Endothelial cell (in vitro differentiated cells): ENCODE data around the gene TOM1L2. TPM values are rescaled to one million over a fixed set of nuclear protein-coding genes. Genes with fewer than 3 reads are reported as not detected.

ENCODE experiments used
- DNase-seq: peaks from one replicate; pipeline ENCODE4 v3.0.0; 2021; ENCODE audit warnings: low spot score
- H3K27ac Mint-ChIP-seq: one replicate; pipeline ENCODE4 v1.8.0; 2021; ENCODE audit warnings: mixed read lengths, inconsistent platforms; ENCODE audit not compliant: unreplicated experiment
- H3K27me3 Mint-ChIP-seq: one replicate; pipeline ENCODE4 v1.8.0; 2021; ENCODE audit warnings: mild to moderate bottlenecking, moderate library complexity, mixed read lengths, inconsistent platforms; ENCODE audit not compliant: unreplicated experiment
- H3K36me3 Mint-ChIP-seq: one replicate; pipeline ENCODE4 v1.8.0; 2021; ENCODE audit warnings: mild to moderate bottlenecking, low read depth, mixed read lengths, inconsistent platforms; ENCODE audit not compliant: unreplicated experiment
- H3K4me1 Mint-ChIP-seq: one replicate; pipeline ENCODE4 v1.8.0; 2021; ENCODE audit warnings: mild to moderate bottlenecking, mixed read lengths, inconsistent platforms; ENCODE audit not compliant: unreplicated experiment
- H3K4me3 Mint-ChIP-seq: one replicate; pipeline ENCODE4 v1.8.0; 2021; ENCODE audit warnings: mild to moderate bottlenecking, mixed read lengths, inconsistent platforms; ENCODE audit not compliant: unreplicated experiment
- H3K9me3 Mint-ChIP-seq: one replicate; pipeline ENCODE4 v1.8.0; 2021; ENCODE audit warnings: mixed read lengths, inconsistent platforms; ENCODE audit not compliant: unreplicated experiment
- total RNA-seq: library from RNA; stranded (reverse); fragmentation: NEBNext Ultra II Directional; extraction: Animal tissue kit (Norgen Biotek cat#: 25700); gene quantifications from one replicate; pipeline ENCODE4 v1.2.1, GENCODE V29; 2021; ENCODE audit not compliant: unreplicated experiment
- TF ChIP-seq, protein P1 (sequence below): fragments of 200-600 bp; sonication (generic); IDR thresholded peaks from one replicate; pipeline ENCODE4 v1.5.0; 2021; ENCODE audit warnings: antibody characterized with exemption; ENCODE audit not compliant: unreplicated experiment

The TOM1L2 gene
- total RNA-seq, 1 donor from 2014 or later = 26.9 TPM

GRCh38 chr17:17893801-17894644, 78.2 kb downstream of the TOM1L2 start:
- Mint-ChIP-seq H3K9me3 (no peaks in the 10 kb centered on the region), H3K27ac (no peak overlapping the region), H3K4me1 (peaks cover 2% of the 10 kb centered on the region), H3K27me3 (peaks cover 5% of the 10 kb centered on the region), H3K4me3 (no peak overlapping the region), H3K36me3 (peaks cover 16% of the 10 kb centered on the region)
- TF ChIP-seq, protein P1, sequence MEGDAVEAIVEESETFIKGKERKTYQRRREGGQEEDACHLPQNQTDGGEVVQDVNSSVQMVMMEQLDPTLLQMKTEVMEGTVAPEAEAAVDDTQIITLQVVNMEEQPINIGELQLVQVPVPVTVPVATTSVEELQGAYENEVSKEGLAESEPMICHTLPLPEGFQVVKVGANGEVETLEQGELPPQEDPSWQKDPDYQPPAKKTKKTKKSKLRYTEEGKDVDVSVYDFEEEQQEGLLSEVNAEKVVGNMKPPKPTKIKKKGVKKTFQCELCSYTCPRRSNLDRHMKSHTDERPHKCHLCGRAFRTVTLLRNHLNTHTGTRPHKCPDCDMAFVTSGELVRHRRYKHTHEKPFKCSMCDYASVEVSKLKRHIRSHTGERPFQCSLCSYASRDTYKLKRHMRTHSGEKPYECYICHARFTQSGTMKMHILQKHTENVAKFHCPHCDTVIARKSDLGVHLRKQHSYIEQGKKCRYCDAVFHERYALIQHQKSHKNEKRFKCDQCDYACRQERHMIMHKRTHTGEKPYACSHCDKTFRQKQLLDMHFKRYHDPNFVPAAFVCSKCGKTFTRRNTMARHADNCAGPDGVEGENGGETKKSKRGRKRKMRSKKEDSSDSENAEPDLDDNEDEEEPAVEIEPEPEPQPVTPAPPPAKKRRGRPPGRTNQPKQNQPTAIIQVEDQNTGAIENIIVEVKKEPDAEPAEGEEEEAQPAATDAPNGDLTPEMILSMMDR = no peak
- no peak for DNase-seq

- Mint-ChIP-seq H3K4me1 (peaks cover 8% of the 10 kb centered on the region), H3K4me3 (no peak overlapping the region), H3K36me3 (peaks cover 16% of the 10 kb centered on the region), H3K27me3 (peaks cover 5% of the 10 kb centered on the region), H3K27ac (no peak overlapping the region), H3K9me3 (no peaks in the 10 kb centered on the region)
- TF ChIP-seq, protein P1 = no peak
- no peak for DNase-seq
Observed at GRCh38 chr17:17892731-17893130, 79.5 kb downstream of the TOM1L2 start.

GRCh38 chr17:17892009-17892408, 80.2 kb downstream of the TOM1L2 start:
- Mint-ChIP-seq H3K36me3 (peaks cover 13% of the 10 kb centered on the region), H3K27ac (no peak overlapping the region), H3K27me3 (peaks cover 5% of the 10 kb centered on the region), H3K9me3 (no peaks in the 10 kb centered on the region), H3K4me1 (peaks cover 8% of the 10 kb centered on the region), H3K4me3 (no peak overlapping the region)
- no peak for DNase-seq
- TF ChIP-seq, protein P1 = no peak

DNA sequence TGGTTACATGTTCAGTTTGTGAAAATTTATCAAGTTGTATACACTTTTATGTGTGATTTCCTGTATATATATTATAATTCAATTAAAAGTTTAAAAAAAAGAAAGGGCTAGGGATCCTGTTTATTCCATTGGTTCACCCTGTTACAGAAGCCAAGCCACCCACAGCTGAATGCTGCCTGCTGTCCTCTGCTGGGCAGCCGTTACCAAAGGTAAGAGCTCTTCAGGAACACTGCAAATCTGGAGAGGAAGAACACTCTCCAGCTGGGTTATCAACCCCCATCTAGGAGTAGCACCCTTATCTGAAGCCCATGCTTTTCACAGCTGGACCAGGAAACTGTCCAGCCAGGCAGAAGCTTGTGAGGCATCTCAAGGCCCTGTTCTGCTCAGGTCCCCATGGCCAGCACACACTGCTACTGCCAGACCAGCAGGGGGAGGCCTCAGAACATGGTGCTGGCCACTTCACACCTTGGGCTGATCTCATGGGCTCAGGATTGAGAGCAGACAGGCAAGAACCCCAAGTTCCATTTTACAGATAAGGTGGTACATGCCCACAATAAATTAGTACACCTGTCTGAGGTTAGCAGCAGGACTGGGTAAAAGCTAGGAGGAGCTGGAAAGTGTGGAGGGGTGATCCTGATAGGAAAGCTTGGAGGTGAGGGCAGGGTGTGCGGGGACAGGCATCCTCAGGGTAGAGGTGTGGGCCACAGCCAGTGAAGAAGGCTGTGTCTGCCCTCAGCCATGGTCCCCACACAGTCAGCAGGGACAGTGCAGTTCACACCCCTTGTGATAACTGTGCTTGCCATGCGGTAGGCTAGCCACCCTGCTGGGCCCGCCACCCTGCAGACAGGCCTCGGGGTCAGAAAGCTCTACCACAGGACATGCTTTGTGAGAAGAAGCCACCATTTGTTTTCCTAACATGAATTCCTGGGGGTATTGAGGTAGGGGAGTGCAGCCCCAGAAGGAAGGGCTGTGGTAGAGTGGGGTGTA, 81.1 kb downstream of the TOM1L2 start:
- TF ChIP-seq, protein P1 = peak; percentile 66
- H3K4me1 Mint-ChIP-seq = peaks cover 8% of the 10 kb centered on the region
- peaks cover 13% of the 10 kb centered on the region for H3K36me3 Mint-ChIP-seq
- H3K27me3 Mint-ChIP-seq = peaks cover 5% of the 10 kb centered on the region
- H3K27ac Mint-ChIP-seq = no peak overlapping the region
- no peaks in the 10 kb centered on the region for H3K9me3 Mint-ChIP-seq
- peak; percentile 67 for DNase-seq
- peak overlapping the region; percentile 44 for H3K4me3 Mint-ChIP-seq
